Activated CD4-positive, alpha-beta T cell treated with anti-CD3 and anti-CD28 coated beads, Interleukin-2, amount 50 U/mL, for 48 hours (primary cell): ENCODE results near the gene DDX25.
A peak's percentile ranks its signal among the peaks of the same experiment; 100 is the strongest.
"Not testable (repeated sequence)": the region's sequence is repeated elsewhere in the genome, so short reads cannot be mapped to it uniquely, and the experiment has no call there.

Experiments used
- DNase-seq, 2 experiments: peaks; one replicate each; pipeline ENCODE4 v3.0.0-alpha.2; 2020

DDX25 gene

DNA sequence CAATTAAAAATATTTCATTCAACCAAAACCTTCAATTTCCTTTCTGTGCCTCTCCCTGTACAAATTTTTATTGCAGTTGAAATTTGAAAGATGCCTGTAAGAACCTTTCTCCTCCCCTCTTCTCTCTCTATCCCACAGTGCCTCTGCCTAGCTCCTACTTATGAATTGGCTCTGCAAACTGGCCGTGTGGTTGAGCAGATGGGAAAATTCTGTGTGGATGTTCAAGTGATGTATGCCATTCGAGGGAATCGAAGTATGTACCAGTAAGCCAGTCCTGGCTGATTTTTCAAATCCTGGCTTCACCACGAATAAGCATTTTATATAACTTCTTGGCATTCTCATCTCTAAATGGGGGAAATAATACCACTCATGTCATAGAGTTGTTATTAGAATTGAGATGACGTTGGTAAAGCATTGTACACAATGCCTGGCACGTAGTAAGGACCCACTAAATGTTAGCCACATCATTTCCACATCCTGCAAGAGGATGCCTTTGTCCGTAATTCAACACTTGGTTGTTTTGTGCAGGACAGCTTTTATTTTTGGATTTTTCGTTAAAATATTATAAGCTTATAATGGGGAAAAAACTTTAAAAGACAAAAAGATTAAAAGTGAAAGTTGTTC, 6.0 kb downstream of the DDX25 start:
- no peak for DNase-seq

DNA sequence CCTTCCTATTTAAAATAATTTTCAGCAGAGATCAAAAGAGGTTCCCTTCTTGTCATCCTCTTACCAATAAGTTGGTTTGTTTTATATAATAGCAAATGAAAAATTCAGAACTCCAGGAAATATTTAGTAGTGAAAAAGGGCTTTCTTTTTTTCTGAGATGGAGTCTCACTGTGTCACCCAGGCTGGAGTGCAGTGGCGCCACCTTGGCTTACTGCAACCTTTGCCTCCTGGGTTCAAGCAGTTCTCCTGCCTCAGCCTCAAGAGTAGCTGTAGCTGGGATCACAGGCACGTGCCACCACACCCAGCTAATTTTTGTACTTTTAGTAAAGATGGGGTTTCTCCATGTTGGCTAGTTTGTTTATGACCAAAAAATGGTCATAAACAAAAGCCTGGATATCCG, 10.3 kb downstream of the DDX25 start:
- not testable (repeated sequence) for DNase-seq

- no peak for DNase-seq
Measured at GRCh38 chr11:125916683-125917347, 12.5 kb downstream of the DDX25 start.

- DNase-seq, result no peak
Measured at GRCh38 chr11:125918140-125918840, 14.0 kb downstream of the DDX25 start.

GRCh38 chr11:125921042-125921441, 16.7 kb downstream of the DDX25 start:
- no peak for DNase-seq

DNA sequence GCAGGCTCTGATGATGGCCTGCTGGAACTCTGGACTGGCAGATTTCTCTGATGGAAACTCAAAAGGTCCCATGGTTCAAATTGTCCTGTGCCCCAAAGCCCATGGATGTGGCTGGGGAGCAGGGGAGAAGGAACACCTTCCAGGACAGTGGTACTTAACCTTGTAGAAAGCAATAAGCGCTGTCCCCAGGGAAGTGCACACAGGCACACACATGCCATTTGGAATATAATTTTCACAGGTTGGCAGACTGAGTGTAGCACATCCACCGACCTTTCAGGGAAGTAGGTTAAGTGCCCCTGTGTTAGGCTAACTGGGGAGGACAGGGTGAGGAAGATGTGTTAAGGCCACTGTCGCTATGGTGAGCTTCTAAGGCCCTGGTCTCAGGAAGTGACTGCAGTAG, 17.8 kb downstream of the DDX25 start:
- DNase-seq, result no peak

GRCh38 chr11:125923012-125923579, 18.8 kb downstream of the DDX25 start:
- DNase-seq, result peak; percentile 46 to 68

DNA sequence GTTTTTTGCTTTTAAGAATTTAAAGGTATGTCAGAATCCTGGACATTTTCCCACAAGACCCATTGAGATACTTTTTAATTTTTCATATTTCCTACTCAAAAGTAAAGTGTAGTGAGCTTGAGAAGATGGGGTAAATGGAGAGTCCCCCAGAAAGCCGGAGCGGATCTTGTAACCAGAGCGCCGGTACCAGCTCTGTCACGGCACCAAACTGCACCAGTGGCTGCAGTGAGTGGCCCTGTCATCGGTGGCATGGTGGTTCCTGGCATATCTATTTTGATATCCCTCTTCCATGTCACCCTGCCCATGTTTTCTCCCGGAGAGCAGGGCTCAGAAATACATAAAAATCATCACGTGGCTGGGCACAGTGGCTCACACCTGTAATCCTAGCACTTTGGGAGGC, 19.3 kb downstream of the DDX25 start:
- DNase-seq, result no peak

GRCh38 chr11:125924384-125925007, 20.2 kb downstream of the DDX25 start:
- DNase-seq, result no peak

DNA sequence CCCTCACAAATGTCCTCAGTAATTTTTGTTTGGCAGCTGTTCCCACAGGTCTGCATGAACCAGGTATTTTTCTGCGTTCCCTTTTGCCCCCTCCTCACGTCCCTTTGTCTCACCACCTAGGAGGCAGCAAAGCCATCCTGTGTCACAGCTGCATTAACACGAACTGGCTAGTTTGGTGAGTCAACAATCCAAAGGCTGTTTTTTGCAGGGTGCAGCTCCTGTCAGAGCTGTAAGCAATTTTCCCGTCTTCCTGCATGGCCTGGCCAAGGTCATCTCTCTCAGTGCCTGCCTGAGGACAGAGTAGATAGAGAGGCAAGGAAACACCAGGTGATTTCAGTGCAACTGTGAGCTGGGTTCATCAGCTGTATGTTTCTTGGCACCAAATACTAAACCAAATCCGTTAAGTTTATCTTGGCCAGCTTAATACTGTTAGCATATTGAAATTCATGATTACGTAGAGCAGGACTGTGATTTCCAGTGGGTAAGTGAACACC, 21.0 kb downstream of the DDX25 start:
- DNase-seq, result no peak

DNA sequence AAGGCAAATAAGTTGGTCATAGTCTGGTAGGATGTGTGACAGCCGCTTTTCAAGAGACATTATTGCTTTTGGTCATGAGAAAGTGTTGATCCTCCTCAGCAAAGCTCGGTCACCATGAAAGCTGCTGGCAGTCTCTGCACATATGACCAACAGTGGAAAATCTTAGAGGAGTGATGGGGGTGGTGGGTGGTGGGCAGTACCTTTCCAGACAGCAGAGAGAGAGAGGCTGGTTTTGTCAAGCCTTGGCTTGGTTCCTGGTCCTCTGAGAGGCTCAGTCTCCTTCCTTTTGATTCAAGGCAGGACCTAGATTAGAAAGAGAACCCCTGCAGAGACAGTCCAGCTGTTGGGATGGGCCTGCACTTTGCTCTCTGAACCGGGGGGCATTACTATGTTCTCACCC, 21.5 kb downstream of the DDX25 start:
- no peak for DNase-seq

DNA sequence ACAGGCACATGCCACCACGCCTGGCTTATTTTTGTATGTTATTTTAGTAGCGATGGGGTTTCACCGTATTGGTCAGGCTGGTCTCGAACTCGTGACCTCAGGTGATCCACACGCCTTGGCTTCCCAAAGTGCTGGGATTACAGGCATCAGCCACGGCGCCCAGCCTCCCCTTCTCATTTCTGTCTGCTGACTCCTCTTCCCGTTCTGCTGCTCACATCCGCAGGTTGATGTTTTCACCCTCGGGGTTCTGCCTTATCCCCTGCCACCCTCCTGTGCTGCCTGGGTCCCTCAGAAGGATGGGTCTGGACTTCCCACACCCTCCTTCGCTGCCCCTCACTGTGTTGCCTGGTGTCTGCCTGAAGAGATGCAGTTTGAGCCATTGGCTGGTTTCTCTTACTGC, 22.4 kb downstream of the DDX25 start:
- no peak for DNase-seq

DNA sequence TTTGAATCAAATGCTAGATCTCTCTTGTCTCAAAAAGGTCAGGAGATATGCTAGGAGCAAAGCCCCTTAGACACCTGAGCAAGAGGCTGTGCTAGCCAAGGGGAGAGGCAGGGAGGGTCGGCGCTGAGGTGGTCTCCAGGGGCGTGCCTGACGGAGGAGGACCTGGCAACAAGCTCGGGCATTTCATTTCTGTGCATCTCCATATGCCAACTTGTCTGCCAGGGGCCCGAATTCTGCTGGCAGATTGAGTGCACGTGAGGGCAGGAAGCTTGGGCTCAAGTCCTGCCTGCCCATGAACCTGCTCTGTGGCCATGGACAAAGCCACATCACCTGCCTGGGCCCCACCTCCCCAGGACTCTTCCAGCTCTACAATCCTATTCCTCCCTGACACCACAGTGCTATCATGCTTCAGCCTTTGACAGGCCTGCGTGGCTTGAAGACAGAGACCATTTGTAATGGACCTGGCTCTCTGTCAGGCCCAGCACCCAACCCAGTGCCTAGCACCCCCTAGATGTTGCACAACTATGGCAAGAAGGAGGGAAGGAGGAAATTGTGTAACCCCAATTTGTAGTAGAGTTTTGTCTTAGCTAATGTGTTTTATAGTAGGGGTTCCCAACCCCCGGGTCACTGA, 25.3 kb downstream of the DDX25 start:
- no peak for DNase-seq

DNA sequence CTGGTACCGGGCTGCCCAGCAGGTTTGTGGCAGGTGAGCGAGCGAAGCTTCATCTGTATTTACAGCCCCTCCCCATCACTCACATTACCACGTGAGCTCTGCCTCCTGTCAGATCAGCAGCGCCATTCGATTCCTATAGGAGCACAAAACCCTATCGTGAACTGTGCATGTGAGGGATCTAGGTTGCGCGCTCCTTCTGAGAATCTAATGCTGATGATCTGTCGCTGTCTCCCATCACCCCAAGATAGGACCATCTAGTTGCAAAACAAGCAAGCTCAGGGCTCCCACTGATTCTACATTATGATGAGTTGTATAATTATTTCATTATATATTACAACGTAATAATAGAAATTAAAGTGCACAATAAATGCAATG, 25.8 kb downstream of the DDX25 start:
- DNase-seq, result no peak

- DNase-seq, result no peak
Measured at GRCh38 chr11:125931116-125931515, 26.8 kb downstream of the DDX25 start.

DNA sequence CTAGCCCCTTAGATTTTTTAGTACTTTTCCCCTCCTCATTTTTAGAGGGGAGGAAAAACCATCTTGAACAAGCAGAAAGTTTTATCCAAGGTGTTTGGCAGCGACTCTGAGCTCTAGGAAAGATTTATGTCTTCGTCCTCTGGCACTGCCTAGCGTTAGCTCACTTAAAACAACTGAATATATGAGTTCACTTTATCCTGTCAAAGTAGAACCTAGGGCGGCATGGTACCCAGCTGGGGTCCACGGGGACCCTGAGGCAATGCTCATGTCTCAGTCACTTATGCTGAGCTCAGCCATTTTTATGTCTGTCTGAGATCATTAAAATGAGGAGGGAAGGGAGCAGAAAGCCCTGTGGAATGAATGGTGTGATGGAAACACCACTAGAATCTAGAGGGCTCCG, 27.4 kb downstream of the DDX25 start:
- no peak for DNase-seq

DNA sequence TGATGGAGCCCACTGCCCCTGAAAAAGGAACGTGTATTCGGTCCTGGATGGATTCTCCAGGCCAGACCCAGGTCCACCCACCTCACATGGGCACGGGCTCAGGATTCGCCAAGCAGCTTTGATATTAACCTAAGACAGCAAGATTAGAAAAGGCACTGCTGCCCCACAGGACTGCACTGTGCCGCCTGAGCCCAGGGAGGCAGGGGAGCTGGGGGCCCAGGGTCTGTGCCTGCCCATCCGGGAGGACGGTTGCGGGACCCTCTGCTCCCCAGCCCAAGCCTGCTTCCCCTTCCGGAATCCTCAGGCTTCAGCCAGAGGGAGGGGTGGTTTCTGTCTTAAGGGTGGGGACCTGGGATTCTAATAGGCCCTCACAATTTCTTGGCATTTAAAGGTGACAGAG, 28.0 kb downstream of the DDX25 start:
- DNase-seq, result no peak

GRCh38 chr11:125933030-125933813, 28.9 kb downstream of the DDX25 start:
- peak in 1 of 2 experiments; percentile 9 for DNase-seq

DNA sequence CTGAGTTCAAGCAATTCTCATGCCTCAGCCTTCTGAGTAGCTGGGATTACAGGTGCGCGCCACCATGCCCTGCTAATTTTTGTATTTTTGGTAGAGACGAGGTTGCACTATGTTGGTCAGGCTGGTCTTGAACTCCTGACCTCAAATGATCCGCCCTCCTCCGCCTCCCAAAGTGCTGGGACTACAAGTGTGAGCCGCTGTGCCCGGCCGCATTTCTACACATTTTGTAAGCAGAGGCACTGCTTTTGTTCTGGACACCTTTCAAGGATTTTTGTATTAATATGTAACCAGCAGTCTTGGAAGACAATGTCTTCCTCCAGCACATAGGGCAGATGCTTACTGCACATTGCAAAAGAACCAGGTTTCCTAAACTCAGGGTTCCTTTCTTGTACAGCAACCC, 30.2 kb downstream of the DDX25 start:
- no peak for DNase-seq

DNA sequence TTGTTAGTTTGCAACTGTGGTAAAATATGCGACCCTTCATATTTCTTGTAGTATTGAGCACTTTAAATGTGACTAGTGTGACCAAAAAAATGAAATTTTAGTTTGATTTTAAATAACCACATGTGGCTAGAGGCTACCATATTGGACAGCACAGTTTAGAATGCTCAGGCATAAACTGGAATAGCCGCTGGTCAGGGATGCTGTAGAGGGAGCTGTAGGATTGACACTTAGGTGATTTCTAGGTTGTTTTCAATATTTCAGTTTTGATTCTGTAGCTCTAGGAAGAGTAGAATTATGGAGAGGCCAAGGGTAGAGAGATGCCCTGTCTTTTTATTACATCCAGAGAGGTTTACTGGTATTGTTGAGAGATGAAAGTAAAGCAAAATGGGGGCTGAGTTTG, 30.7 kb downstream of the DDX25 start:
- DNase-seq, result no peak

DNA sequence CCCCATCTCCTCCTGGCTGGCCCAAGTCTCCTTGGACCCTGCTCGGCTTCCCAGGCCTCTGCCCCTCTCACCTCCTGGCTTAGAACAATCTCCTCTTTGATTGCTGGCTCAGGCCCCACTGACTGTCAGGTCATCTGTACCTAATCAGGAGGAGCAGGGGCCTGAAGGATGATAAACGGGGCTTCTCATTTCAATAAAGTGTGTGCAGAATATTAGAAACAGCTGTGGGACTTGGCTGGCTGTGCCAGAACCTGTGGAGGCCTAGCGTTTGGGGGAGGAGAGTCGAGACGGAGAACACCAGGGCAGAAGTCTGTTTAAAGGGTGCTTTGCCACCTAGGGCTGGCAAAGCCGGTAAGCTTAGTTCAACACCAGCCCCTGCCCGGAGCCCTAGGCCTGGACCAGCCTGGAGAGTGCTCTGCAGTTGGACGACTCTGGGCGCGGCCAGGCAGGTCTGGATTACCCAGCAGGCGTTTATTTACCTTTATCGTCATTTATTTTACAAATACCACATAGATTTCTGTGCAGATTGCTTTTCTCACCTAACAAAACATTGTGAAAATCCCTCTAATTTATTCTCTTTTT, 31.4 kb downstream of the DDX25 start:
- DNase-seq, result no peak

- DNase-seq, result no peak
Measured at GRCh38 chr11:125938418-125938817, 34.1 kb downstream of the DDX25 start.
